Thyroid gland (tissue), 4 donors: Measurements from ENCODE around the gene STH. TPM values are rescaled to one million over a fixed set of nuclear protein-coding genes. Genes with fewer than 3 reads are reported as not detected.

Experiments used
- DNase-seq, 2 donors: peaks; one replicate each; pipeline ENCODE4 v3.0.0-alpha.2; 2019
- H3K27ac ChIP-seq, 3 donors: fragments of 200-600 bp; sonication (generic); 1 replicate in 2 of 3; 2 replicates in 1 of 3; pipeline ENCODE4 v1.5.1; 2016 to 2019; ENCODE audit warnings: mild to moderate bottlenecking in 1 of 3, moderate library complexity in 1 of 3
- H3K27me3 ChIP-seq: fragments of 200-600 bp; sonication (generic); one replicate; pipeline ENCODE4 v1.5.1; 2019
- H3K36me3 ChIP-seq, 2 donors: fragments of 200-600 bp; sonication (generic); one replicate each; pipeline ENCODE4 v1.5.1; 2016 to 2019
- H3K4me1 ChIP-seq, 2 donors: fragments of 200-600 bp; sonication (generic); one replicate each; pipeline ENCODE4 v1.5.1; 2017 to 2019
- H3K4me3 ChIP-seq, 3 donors: fragments of 200-600 bp; sonication (generic); replicated peaks in 1 of 3; 1 replicate in 2 of 3; 2 replicates in 1 of 3; pipeline ENCODE4 v1.5.1; 2016; ENCODE audit warnings: mild to moderate bottlenecking in 1 of 3
- H3K9me3 ChIP-seq: fragments of 200-600 bp; sonication (generic); one replicate; pipeline ENCODE4 v1.5.1; 2017
- CTCF ChIP-seq, 6 experiments: fragments of 200-600 bp in 3 of 6; fragments of 450-650 bp in 3 of 6; sonication (generic) in 3 of 6; IDR thresholded peaks; one replicate each; pipeline ENCODE4 v1.5.1; 2016 to 2019; ENCODE audit warnings: antibody characterized with exemption in 6 of 6, mild to moderate bottlenecking in 2 of 6, inconsistent platforms in 1 of 6, moderate library complexity in 1 of 6
- POLR2A ChIP-seq, 2 donors: fragments of 450-650 bp; IDR thresholded peaks; one replicate each; pipeline ENCODE4 v1.6.1; 2017; ENCODE audit warnings: antibody characterized with exemption in 2 of 2, mild to moderate bottlenecking in 2 of 2, moderate library complexity in 1 of 2
- WGBS, 2 donors: methylation state at CpG; one replicate each; pipeline ENCODE4 v1.1.5; 2017; 5-methylcytosine and 5-hydroxymethylcytosine counted together
- intact Hi-C: fragments of 100-400 bp; cut with DNase I; formaldehyde crosslinking; loops from one replicate; pipeline ENCODE4 v1.15.1; 2023
- total RNA-seq, 4 donors: library from RNA; depleted of rRNA; stranded (reverse); fragments of >200 nt; gene quantifications; one replicate each; pipeline ENCODE4 v1.2.3, GENCODE V29; 2016

Gene STH
- total RNA-seq, 4 donors from 2014 or later = not detected

- 56 to 77% methylated on average over 2 of the region's 2 CpGs for WGBS, 2 donors
- H3K36me3 ChIP-seq = no peaks in the 10 kb centered on the region
- intact Hi-C loops = no loop called here
- H3K4me1 ChIP-seq = no peaks in the 10 kb centered on the region
- H3K4me3 ChIP-seq = no peak overlapping the region
- H3K27ac ChIP-seq = no peak overlapping the region
- H3K27me3 ChIP-seq = no peaks in the 10 kb centered on the region
- no peak for DNase-seq
- no peak for TF ChIP-seq CTCF (IDR thresholded peaks at IDR 0.05)
- no peak for TF ChIP-seq POLR2A (IDR thresholded peaks at IDR 0.05)
- no peaks in the 10 kb centered on the region for H3K9me3 ChIP-seq
Measured at GRCh38 chr17:45979137-45979536, 19.9 kb upstream of the STH start.

GRCh38 chr17:45980855-45981254 lies 18.2 kb upstream of the STH start:
- no peak overlapping the region for H3K4me3 ChIP-seq
- 88 to 92% methylated on average over 6 of the region's 6 CpGs for WGBS, 2 donors

GRCh38 chr17:45981306-45981705 lies 17.7 kb upstream of the STH start:
- DNase-seq = no peak
- no peak overlapping the region for H3K27ac ChIP-seq
- WGBS, 2 donors = 53 to 67% methylated on average over 7 of the region's 7 CpGs
- no peak for TF ChIP-seq CTCF (IDR thresholded peaks at IDR 0.05)
- no peak for TF ChIP-seq POLR2A (IDR thresholded peaks at IDR 0.05)
- H3K36me3 ChIP-seq = no peaks in the 10 kb centered on the region
- H3K27me3 ChIP-seq = no peaks in the 10 kb centered on the region
- no peak overlapping the region for H3K4me3 ChIP-seq
- intact Hi-C loops = no loop called here
- H3K4me1 ChIP-seq = no peaks in the 10 kb centered on the region
- H3K9me3 ChIP-seq = no peaks in the 10 kb centered on the region

More at GRCh38 chr17:45980855-45981254, 18.2 kb upstream of the STH start:
- Histone ChIP-seq H3K27ac (no peak overlapping the region), H3K36me3 (no peaks in the 10 kb centered on the region), H3K9me3 (no peaks in the 10 kb centered on the region), H3K4me1 (no peaks in the 10 kb centered on the region), H3K27me3 (no peaks in the 10 kb centered on the region)
- no peak for DNase-seq
- no peak for TF ChIP-seq POLR2A (IDR thresholded peaks at IDR 0.05)
- TF ChIP-seq CTCF (IDR thresholded peaks at IDR 0.05) = no peak
- intact Hi-C loops = no loop called here

- no peak overlapping the region for H3K4me3 ChIP-seq
- DNase-seq = no peak
- 86 to 93% methylated on average over 28 to 37 of the region's 41 CpGs for WGBS, 2 donors
- no peaks in the 10 kb centered on the region for H3K36me3 ChIP-seq
- H3K9me3 ChIP-seq = no peaks in the 10 kb centered on the region
- TF ChIP-seq POLR2A (IDR thresholded peaks at IDR 0.05) (no peak), CTCF (IDR thresholded peaks at IDR 0.05) (no peak)
- intact Hi-C loops = no loop called here
- H3K27me3 ChIP-seq = no peaks in the 10 kb centered on the region
- no peaks in the 10 kb centered on the region for H3K4me1 ChIP-seq
- H3K27ac ChIP-seq = no peak overlapping the region
Measured at GRCh38 chr17:45982791-45983613, 16.0 kb upstream of the STH start.

GRCh38 chr17:45983614-45984310 lies 15.3 kb upstream of the STH start:
- intact Hi-C loops = no loop called here
- 80 to 86% methylated on average over 25 to 31 of the region's 31 CpGs for WGBS, 2 donors

More at GRCh38 chr17:45983614-45984310, 15.3 kb upstream of the STH start:
- no peak overlapping the region for H3K27ac ChIP-seq
- no peaks in the 10 kb centered on the region for H3K4me1 ChIP-seq
- H3K9me3 ChIP-seq = no peaks in the 10 kb centered on the region
- no peaks in the 10 kb centered on the region for H3K36me3 ChIP-seq
- TF ChIP-seq CTCF (IDR thresholded peaks at IDR 0.05) = no peak
- TF ChIP-seq POLR2A (IDR thresholded peaks at IDR 0.05) = no peak
- no peaks in the 10 kb centered on the region for H3K27me3 ChIP-seq
- H3K4me3 ChIP-seq = no peak overlapping the region
- no peak for DNase-seq
